ENCODE results near the gene PICALM. TPM values are rescaled to one million over a fixed set of nuclear protein-coding genes. Genes with fewer than 3 reads are reported as not detected.
"Not testable (repeated sequence)": the region's sequence is repeated elsewhere in the genome, so short reads cannot be mapped to it uniquely, and the experiment has no call there.

The PICALM gene
- polyA plus RNA-seq, 3 donors = 62.4 to 241 (median 81.0) TPM

DNA sequence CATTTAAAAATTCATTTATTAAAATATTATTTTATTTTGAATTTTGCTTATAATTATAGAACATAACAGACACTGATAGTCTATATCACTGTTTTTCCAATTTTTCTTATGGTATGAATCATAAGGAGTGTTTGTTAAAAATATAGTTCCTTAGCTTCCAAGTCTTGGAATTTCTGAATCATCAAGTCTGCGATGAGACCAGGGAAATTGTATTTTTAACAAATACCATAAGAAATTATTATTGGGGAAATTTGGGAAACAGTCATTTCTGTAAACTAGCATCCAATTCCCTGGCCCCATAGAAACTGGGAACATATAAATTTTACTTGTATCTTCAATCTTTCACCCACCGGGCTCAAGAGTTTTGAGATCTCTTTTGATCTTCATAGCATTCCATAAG lies 38.0 kb upstream of the PICALM start:
- Mint-ChIP-seq H3K36me3 (no peaks in the 10 kb centered on the region), H3K27ac (no peak overlapping the region), H3K27me3 (ENCODE audit: low read depth in 3 of 3) (peaks cover 0 to 2% (median 0%) of the 10 kb centered on the region in 3 donors), H3K4me1 (peaks cover 8% of the 10 kb centered on the region), H3K4me3 (no peak overlapping the region), H3K9me3 (peaks cover 0 to 2% (median 0%) of the 10 kb centered on the region in 7 donors)
- no peak overlapping the region for H3K27ac ChIP-seq (ENCODE audit: low read depth in 1 of 2, low read length in 2 of 2)
- intact Hi-C loops (cut with micrococcal nuclease) = no loop called here
- no peak for DNase-seq
- no peaks in the 10 kb centered on the region for H3K9me3 ChIP-seq (replicated peaks in 1 of 2; ENCODE audit: control insufficient read depth in 1 of 2, insufficient read depth in 1 of 2, low read length in 2 of 2)
- TF ChIP-seq, protein P1, sequence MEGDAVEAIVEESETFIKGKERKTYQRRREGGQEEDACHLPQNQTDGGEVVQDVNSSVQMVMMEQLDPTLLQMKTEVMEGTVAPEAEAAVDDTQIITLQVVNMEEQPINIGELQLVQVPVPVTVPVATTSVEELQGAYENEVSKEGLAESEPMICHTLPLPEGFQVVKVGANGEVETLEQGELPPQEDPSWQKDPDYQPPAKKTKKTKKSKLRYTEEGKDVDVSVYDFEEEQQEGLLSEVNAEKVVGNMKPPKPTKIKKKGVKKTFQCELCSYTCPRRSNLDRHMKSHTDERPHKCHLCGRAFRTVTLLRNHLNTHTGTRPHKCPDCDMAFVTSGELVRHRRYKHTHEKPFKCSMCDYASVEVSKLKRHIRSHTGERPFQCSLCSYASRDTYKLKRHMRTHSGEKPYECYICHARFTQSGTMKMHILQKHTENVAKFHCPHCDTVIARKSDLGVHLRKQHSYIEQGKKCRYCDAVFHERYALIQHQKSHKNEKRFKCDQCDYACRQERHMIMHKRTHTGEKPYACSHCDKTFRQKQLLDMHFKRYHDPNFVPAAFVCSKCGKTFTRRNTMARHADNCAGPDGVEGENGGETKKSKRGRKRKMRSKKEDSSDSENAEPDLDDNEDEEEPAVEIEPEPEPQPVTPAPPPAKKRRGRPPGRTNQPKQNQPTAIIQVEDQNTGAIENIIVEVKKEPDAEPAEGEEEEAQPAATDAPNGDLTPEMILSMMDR (IDR thresholded peaks at IDR 0.05) = no peak
- no peak overlapping the region for H3K4me2 ChIP-seq (replicated peaks; ENCODE audit: extremely low read depth, low read length, poor library complexity, severe bottlenecking)
- H3K79me2 ChIP-seq (ENCODE audit: insufficient read depth, low read length) = no peaks in the 10 kb centered on the region
- H3K9ac ChIP-seq (ENCODE audit: insufficient read depth, low read length, poor library complexity, severe bottlenecking) = no peak overlapping the region
- H2AFZ ChIP-seq (ENCODE audit: insufficient read depth, low read depth, low read length, poor library complexity, severe bottlenecking) = no peak overlapping the region
- WGBS (ENCODE audit: insufficient coverage) = no CpG with 5 or more reads among the region's 2 CpGs
- H4K20me1 ChIP-seq (ENCODE audit: insufficient read depth, low read length) = no peaks in the 10 kb centered on the region
- H3K27me3 ChIP-seq (ENCODE audit: control insufficient read depth in 2 of 2, insufficient read depth in 2 of 2, low read length in 2 of 2) = no peaks in the 10 kb centered on the region
- peaks cover 0 to 2% of the 10 kb centered on the region in 2 donors for H3K4me1 ChIP-seq (ENCODE audit: control insufficient read depth in 1 of 2, insufficient read depth in 2 of 2, low read length in 2 of 2)
- H3K36me3 ChIP-seq (replicated peaks in 1 of 2; ENCODE audit: control insufficient read depth in 1 of 2, insufficient read depth in 2 of 2, low read length in 2 of 2) = no peaks in the 10 kb centered on the region
- no peak overlapping the region for H3K4me3 ChIP-seq (replicated peaks in 1 of 3; ENCODE audit: low read depth in 2 of 3, low read length in 3 of 3)

- H3K36me3 ChIP-seq (replicated peaks in 1 of 2; ENCODE audit: control insufficient read depth in 1 of 2, insufficient read depth in 2 of 2, low read length in 2 of 2); DNase-seq; H3K9me3 Mint-ChIP-seq; H2AFZ ChIP-seq (ENCODE audit: insufficient read depth, low read depth, low read length, poor library complexity, severe bottlenecking); H3K27ac ChIP-seq (ENCODE audit: low read depth in 1 of 2, low read length in 2 of 2); H3K79me2 ChIP-seq (ENCODE audit: insufficient read depth, low read length); H3K27me3 Mint-ChIP-seq (ENCODE audit: low read depth in 3 of 3); H3K36me3 Mint-ChIP-seq; H3K4me3 ChIP-seq (replicated peaks in 1 of 3; ENCODE audit: low read depth in 2 of 3, low read length in 3 of 3); H4K20me1 ChIP-seq (ENCODE audit: insufficient read depth, low read length); H3K4me1 Mint-ChIP-seq; intact Hi-C loops (cut with micrococcal nuclease); H3K9me3 ChIP-seq (replicated peaks in 1 of 2; ENCODE audit: control insufficient read depth in 1 of 2, insufficient read depth in 1 of 2, low read length in 2 of 2); H3K4me2 ChIP-seq (replicated peaks; ENCODE audit: extremely low read depth, low read length, poor library complexity, severe bottlenecking); H3K4me1 ChIP-seq (ENCODE audit: control insufficient read depth in 1 of 2, insufficient read depth in 2 of 2, low read length in 2 of 2); H3K9ac ChIP-seq (ENCODE audit: insufficient read depth, low read length, poor library complexity, severe bottlenecking); H3K4me3 Mint-ChIP-seq; H3K27ac Mint-ChIP-seq; H3K27me3 ChIP-seq (ENCODE audit: control insufficient read depth in 2 of 2, insufficient read depth in 2 of 2, low read length in 2 of 2): not testable (repeated sequence)
- no CpG with 5 or more reads among the region's 3 CpGs for WGBS (ENCODE audit: insufficient coverage)
Measured at GRCh38 chr11:86106031-86106430, 37.1 kb upstream of the PICALM start.

- not testable (repeated sequence) for H3K36me3 Mint-ChIP-seq, H3K9me3 Mint-ChIP-seq
Measured at GRCh38 chr11:86105601-86106000, 36.7 kb upstream of the PICALM start.

More at GRCh38 chr11:86105601-86106000, 36.7 kb upstream of the PICALM start:
- H2AFZ ChIP-seq (ENCODE audit: insufficient read depth, low read depth, low read length, poor library complexity, severe bottlenecking); H3K27me3 Mint-ChIP-seq (ENCODE audit: low read depth in 3 of 3); DNase-seq; H3K9ac ChIP-seq (ENCODE audit: insufficient read depth, low read length, poor library complexity, severe bottlenecking); intact Hi-C loops (cut with micrococcal nuclease); H3K79me2 ChIP-seq (ENCODE audit: insufficient read depth, low read length); H3K4me2 ChIP-seq (replicated peaks; ENCODE audit: extremely low read depth, low read length, poor library complexity, severe bottlenecking); H3K4me1 Mint-ChIP-seq; H3K36me3 ChIP-seq (replicated peaks in 1 of 2; ENCODE audit: control insufficient read depth in 1 of 2, insufficient read depth in 2 of 2, low read length in 2 of 2); H3K4me1 ChIP-seq (ENCODE audit: control insufficient read depth in 1 of 2, insufficient read depth in 2 of 2, low read length in 2 of 2); H3K27ac Mint-ChIP-seq; H3K27me3 ChIP-seq (ENCODE audit: control insufficient read depth in 2 of 2, insufficient read depth in 2 of 2, low read length in 2 of 2); H3K9me3 ChIP-seq (replicated peaks in 1 of 2; ENCODE audit: control insufficient read depth in 1 of 2, insufficient read depth in 1 of 2, low read length in 2 of 2); H3K4me3 Mint-ChIP-seq; H3K27ac ChIP-seq (ENCODE audit: low read depth in 1 of 2, low read length in 2 of 2); H3K4me3 ChIP-seq (replicated peaks in 1 of 3; ENCODE audit: low read depth in 2 of 3, low read length in 3 of 3); H4K20me1 ChIP-seq (ENCODE audit: insufficient read depth, low read length): not testable (repeated sequence)
- WGBS (ENCODE audit: insufficient coverage) = no CpG with 5 or more reads among the region's 2 CpGs
